Fibroblast of the aortic adventitia (primary cell): ENCODE results near the gene FCN3. TPM values are rescaled to one million over a fixed set of nuclear protein-coding genes. Genes with fewer than 3 reads are reported as not detected.

Experiments used
- DNase-seq: peaks from one replicate; pipeline ENCODE4 v3.0.0-alpha.2; 2010; ENCODE audit warnings: low read depth
- H3K4me3 ChIP-seq: 2 replicates; pipeline ENCODE4 v1.5.1; 2011; ENCODE audit warnings: low read depth, mild to moderate bottlenecking, control low read depth, low read length, moderate library complexity
- CTCF ChIP-seq: IDR thresholded peaks from 2 replicates; pipeline ENCODE4 v1.5.1; 2011; ENCODE audit warnings: mild to moderate bottlenecking, low read length, control low read depth, inconsistent platforms; ENCODE audit not compliant: insufficient read depth
- total RNA-seq: library from RNA; depleted of rRNA; stranded (reverse); fragments of >200 nt; gene quantifications from 2 replicates; pipeline ENCODE4 v1.2.3, GENCODE V29; 2012; ENCODE audit warnings: low replicate concordance

FCN3 gene
- total RNA-seq, 1 donor: not detected

GRCh38 chr1:27338751-27339150 is 35.9 kb downstream of the FCN3 start:
- TF ChIP-seq CTCF: no peak
- no peak for DNase-seq

GRCh38 chr1:27336756-27337155 is 37.9 kb downstream of the FCN3 start:
- DNase-seq: no peak
- H3K4me3 ChIP-seq: no peak overlapping the region
- no peak for TF ChIP-seq CTCF

More at GRCh38 chr1:27338751-27339150, 35.9 kb downstream of the FCN3 start:
- H3K4me3 ChIP-seq: no peak overlapping the region

GRCh38 chr1:27335506-27336422 is 38.9 kb downstream of the FCN3 start:
- no peak for DNase-seq
- TF ChIP-seq CTCF: no peak
- no peak overlapping the region for H3K4me3 ChIP-seq

GRCh38 chr1:27333717-27334279 is 40.8 kb downstream of the FCN3 start:
- H3K4me3 ChIP-seq: no peak overlapping the region
- no peak for DNase-seq
- no peak for TF ChIP-seq CTCF

GRCh38 chr1:27332536-27333281 is 41.9 kb downstream of the FCN3 start:
- no peak overlapping the region for H3K4me3 ChIP-seq
- peak; percentile 39 for DNase-seq
- peak; percentile 91 for TF ChIP-seq CTCF

GRCh38 chr1:27331922-27332321 is 42.7 kb downstream of the FCN3 start:
- no peak for TF ChIP-seq CTCF
- H3K4me3 ChIP-seq: no peak overlapping the region
- DNase-seq: no peak
